GM12892 (cell line): ENCODE measurements around the gene DBET.

Experiments used
- POLR2A ChIP-seq: IDR thresholded peaks from 2 replicates; pipeline ENCODE4 v1.6.1; 2011; ENCODE audit warnings: low read depth, low read length, control low read depth
- POLR2AphosphoS5 ChIP-seq: IDR thresholded peaks from 2 replicates; pipeline ENCODE4 v1.6.1; 2011; ENCODE audit warnings: low read depth, low read length, control low read depth

DNA sequence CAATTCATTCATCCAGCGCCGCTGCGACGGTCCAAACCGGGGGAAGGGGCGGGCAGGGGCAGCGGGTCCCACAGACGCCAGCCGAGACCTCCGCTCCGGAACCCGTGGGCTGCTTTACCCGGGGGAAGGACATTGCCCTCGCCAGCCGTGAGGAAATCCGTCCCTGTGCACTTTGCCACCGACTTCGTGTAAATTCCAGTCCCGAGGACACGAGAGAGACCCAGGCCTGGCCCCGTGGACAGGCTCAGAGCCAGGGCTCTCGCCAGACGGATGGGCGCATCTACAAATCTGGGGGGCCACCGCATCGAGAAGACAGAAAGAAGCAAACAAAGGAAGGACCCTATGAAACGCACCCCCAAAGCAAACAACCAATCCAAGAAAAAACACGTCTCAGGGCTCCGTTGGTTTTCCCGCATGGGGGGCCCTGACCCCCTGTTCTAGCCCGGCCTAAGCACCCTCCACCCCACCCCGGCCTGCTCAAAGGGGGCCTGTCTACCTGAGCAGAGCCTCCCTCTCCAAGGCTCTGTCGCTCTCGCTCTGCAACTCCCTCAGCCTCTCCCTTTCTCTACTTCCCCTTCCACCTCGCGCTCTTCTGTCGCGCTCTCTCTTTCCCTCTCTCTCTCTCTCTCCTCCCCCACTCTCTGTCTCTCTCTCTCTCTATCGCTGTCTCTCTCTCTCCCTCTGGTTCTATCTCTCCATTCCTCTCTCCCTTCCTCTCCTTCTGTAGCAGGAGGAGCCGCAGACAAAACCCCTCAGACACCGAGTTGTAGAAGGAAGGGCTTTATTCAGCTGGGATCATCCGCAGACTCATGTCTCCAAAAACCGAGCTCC is 48.5 kb upstream of the DBET start:
- no peak for TF ChIP-seq POLR2AphosphoS5
- TF ChIP-seq POLR2A, result no peak
